ENCODE measurements around the gene TPPP2.

GRCh38 chr14:21014761-21015190, 15.2 kb upstream of the TPPP2 start:
- TF ChIP-seq TAF1 (IDR thresholded peaks at IDR 0.05; ENCODE audit: borderline replicate concordance, insufficient read depth, low read length) = no peak
- TF ChIP-seq POLR2AphosphoS5 (IDR thresholded peaks at IDR 0.05; ENCODE audit: low read depth, low read length) = no peak
